ENCODE results near the gene MT4.
"Not testable (repeated sequence)": the region's sequence is repeated elsewhere in the genome, so short reads cannot be mapped to it uniquely, and the experiment has no call there.

The MT4 gene

GRCh38 chr16:56559109-56559508 is 5.8 kb upstream of the MT4 start:
- DNase-seq (ENCODE audit: low read depth in 3 of 3), result no peak

- DNase-seq (ENCODE audit: low read depth in 3 of 3), result no peak
Measured at GRCh38 chr16:56560447-56560846, 4.4 kb upstream of the MT4 start.

GRCh38 chr16:56561126-56561525 is 3.7 kb upstream of the MT4 start:
- DNase-seq (ENCODE audit: low read depth in 3 of 3), result no peak

GRCh38 chr16:56569971-56570370 is 5.1 kb downstream of the MT4 start:
- DNase-seq (ENCODE audit: low read depth in 3 of 3), result no peak

GRCh38 chr16:56571525-56571924 is 6.7 kb downstream of the MT4 start:
- no peak for DNase-seq (ENCODE audit: low read depth in 3 of 3)

GRCh38 chr16:56574625-56575024 is 9.8 kb downstream of the MT4 start:
- no peak for DNase-seq (ENCODE audit: low read depth in 3 of 3)

- DNase-seq (ENCODE audit: low read depth in 3 of 3), result peak; percentile 79 to 83 (median 80)
Measured at GRCh38 chr16:56576585-56577299, 11.9 kb downstream of the MT4 start.

- DNase-seq (ENCODE audit: low read depth in 3 of 3), result no peak
Measured at GRCh38 chr16:56577300-56577625, 12.4 kb downstream of the MT4 start.

GRCh38 chr16:56580391-56581048 is 15.6 kb downstream of the MT4 start:
- DNase-seq (ENCODE audit: low read depth in 3 of 3), result no peak

GRCh38 chr16:56582911-56583310 is 18.0 kb downstream of the MT4 start:
- not testable (repeated sequence) for DNase-seq (ENCODE audit: low read depth in 3 of 3)

- no peak for DNase-seq (ENCODE audit: low read depth in 3 of 3)
Measured at GRCh38 chr16:56583351-56584168, 18.7 kb downstream of the MT4 start.

- DNase-seq (ENCODE audit: low read depth in 3 of 3), result no peak
Measured at GRCh38 chr16:56584276-56584675, 19.4 kb downstream of the MT4 start.

- DNase-seq (ENCODE audit: low read depth in 3 of 3), result no peak
Measured at GRCh38 chr16:56588781-56589140, 23.9 kb downstream of the MT4 start.

GRCh38 chr16:56589141-56590039 is 24.5 kb downstream of the MT4 start, which contains the start of gene MT3:
Gene MT3 (plus strand): TSS chr16:56589528. CDS start chr16:56589591, 63 bp downstream.
- no peak for DNase-seq (ENCODE audit: low read depth in 3 of 3)

GRCh38 chr16:56591377-56592060 is 26.6 kb downstream of the MT4 start:
- no peak for DNase-seq (ENCODE audit: low read depth in 3 of 3)

- DNase-seq (ENCODE audit: low read depth in 3 of 3), result no peak
Measured at GRCh38 chr16:56593573-56594291, 28.9 kb downstream of the MT4 start.

- no peak for DNase-seq (ENCODE audit: low read depth in 3 of 3)
Measured at GRCh38 chr16:56594292-56594619, 29.4 kb downstream of the MT4 start.

- no peak for DNase-seq (ENCODE audit: low read depth in 3 of 3)
Measured at GRCh38 chr16:56600398-56600999, 35.6 kb downstream of the MT4 start.

- DNase-seq (ENCODE audit: low read depth in 3 of 3), result no peak
Measured at GRCh38 chr16:56601325-56601724, 36.5 kb downstream of the MT4 start.

- no peak for DNase-seq (ENCODE audit: low read depth in 3 of 3)
Measured at GRCh38 chr16:56603589-56603988, 38.7 kb downstream of the MT4 start.
